Measurements from ENCODE around the gene FAM167B. TPM values are rescaled to one million over a fixed set of nuclear protein-coding genes. Genes with fewer than 3 reads are reported as not detected.

Gene FAM167B
- polyA plus RNA-seq (ENCODE audit: insufficient read length in 3 of 3) = 10 to 100 TPM in 2 of 3 donors, 1 to 10 TPM in 1; 8.5 to 10.5 (median 10.3) TPM
- long read RNA-seq, donor 1, transcript FAM167B-201 (2 exons, 936 nt) = major isoform, 6 of 6 reads
- long read RNA-seq, donor 1, partial matches to known transcripts = 0 of 6 reads
- long read RNA-seq, donor 1, other reads (novel, unspliced or antisense) = 0 of 6 reads
- long read RNA-seq, donor 2, transcript FAM167B-201 (2 exons, 936 nt) = major isoform, 10 of 10 reads
- long read RNA-seq, donor 2, partial matches to known transcripts = 0 of 10 reads
- long read RNA-seq, donor 2, other reads (novel, unspliced or antisense) = 0 of 10 reads
- long read RNA-seq, donor 3, transcript FAM167B-201 (2 exons, 936 nt) = major isoform, 12 of 12 reads
- long read RNA-seq, donor 3, partial matches to known transcripts = 0 of 12 reads
- long read RNA-seq, donor 3, other reads (novel, unspliced or antisense) = 0 of 12 reads
- long read RNA-seq, donor 4, transcript FAM167B-201 (2 exons, 936 nt) = major isoform, 12 of 12 reads
- long read RNA-seq, donor 4, partial matches to known transcripts = 0 of 12 reads
- long read RNA-seq, donor 4, other reads (novel, unspliced or antisense) = 0 of 12 reads
- long read RNA-seq, donor 5, transcript FAM167B-201 (2 exons, 936 nt) = major isoform, 5 of 5 reads
- long read RNA-seq, donor 5, partial matches to known transcripts = 0 of 5 reads
- long read RNA-seq, donor 5, other reads (novel, unspliced or antisense) = 0 of 5 reads
- long read RNA-seq, donor 6, transcript FAM167B-201 (2 exons, 936 nt) = major isoform, 8 of 8 reads
- long read RNA-seq, donor 6, partial matches to known transcripts = 0 of 8 reads
- long read RNA-seq, donor 6, other reads (novel, unspliced or antisense) = 0 of 8 reads
- long read RNA-seq, donor 7, transcript FAM167B-201 (2 exons, 936 nt) = major isoform, 8 of 8 reads
- long read RNA-seq, donor 7, partial matches to known transcripts = 0 of 8 reads
- long read RNA-seq, donor 7, other reads (novel, unspliced or antisense) = 0 of 8 reads
- long read RNA-seq, donor 8, partial matches to known transcripts = 0 of 2 reads
- long read RNA-seq, donor 8, other reads (novel, unspliced or antisense) = 0 of 2 reads
- long read RNA-seq, donor 9, transcript FAM167B-201 (2 exons, 936 nt) = major isoform, 11 of 16 reads
- long read RNA-seq, donor 9, partial matches to known transcripts = 5 of 16 reads
- long read RNA-seq, donor 9, other reads (novel, unspliced or antisense) = 0 of 16 reads
- long read RNA-seq, donor 10, transcript FAM167B-201 (2 exons, 936 nt) = major isoform, 8 of 8 reads
- long read RNA-seq, donor 10, partial matches to known transcripts = 0 of 8 reads
- long read RNA-seq, donor 10, other reads (novel, unspliced or antisense) = 0 of 8 reads
- long read RNA-seq, donor 11, transcript FAM167B-201 (2 exons, 936 nt) = major isoform, 6 of 6 reads
- long read RNA-seq, donor 11, partial matches to known transcripts = 0 of 6 reads
- long read RNA-seq, donor 11, other reads (novel, unspliced or antisense) = 0 of 6 reads
- long read RNA-seq, donor 12, transcript FAM167B-201 (2 exons, 936 nt) = major isoform, 11 of 11 reads
- long read RNA-seq, donor 12, partial matches to known transcripts = 0 of 11 reads
- long read RNA-seq, donor 12, other reads (novel, unspliced or antisense) = 0 of 11 reads
- long read RNA-seq, donor 13, transcript FAM167B-201 (2 exons, 936 nt) = major isoform, 5 of 5 reads
- long read RNA-seq, donor 13, partial matches to known transcripts = 0 of 5 reads
- long read RNA-seq, donor 13, other reads (novel, unspliced or antisense) = 0 of 5 reads
- long read RNA-seq, donor 14 = 0 reads
- long read RNA-seq, donor 15, transcript FAM167B-201 (2 exons, 936 nt) = major isoform, 6 of 6 reads
- long read RNA-seq, donor 15, partial matches to known transcripts = 0 of 6 reads
- long read RNA-seq, donor 15, other reads (novel, unspliced or antisense) = 0 of 6 reads
- long read RNA-seq, donor 16, transcript FAM167B-201 (2 exons, 936 nt) = major isoform, 12 of 12 reads
- long read RNA-seq, donor 16, partial matches to known transcripts = 0 of 12 reads
- long read RNA-seq, donor 16, other reads (novel, unspliced or antisense) = 0 of 12 reads

GRCh38 chr1:32246888-32247273 is at the start of gene FAM167B:
Gene FAM167B (plus strand): TSS chr1:32247222. CDS start chr1:32247422, 200 bp downstream.
- DNase-seq = no peak

- no peak for DNase-seq
Measured at GRCh38 chr1:32197837-32198236, 49.2 kb upstream of the FAM167B start.

- no peak for DNase-seq
Measured at GRCh38 chr1:32198237-32199042, 48.6 kb upstream of the FAM167B start.

- DNase-seq = no peak
Measured at GRCh38 chr1:32199043-32199716, 47.8 kb upstream of the FAM167B start.

- no peak for DNase-seq
Measured at GRCh38 chr1:32199717-32200072, 47.3 kb upstream of the FAM167B start.

GRCh38 chr1:32200226-32201010 is 46.6 kb upstream of the FAM167B start, which contains the start of gene CCDC28B:
Gene CCDC28B (plus strand): TSS chr1:32200595. CDS start chr1:32201936, 1,341 bp downstream.
- peak; percentile 70 for DNase-seq

- peak; percentile 61 for DNase-seq
Measured at GRCh38 chr1:32201011-32201855, 45.8 kb upstream of the FAM167B start.

GRCh38 chr1:32204943-32205361 is 42.1 kb upstream of the FAM167B start:
- no peak for DNase-seq

GRCh38 chr1:32205401-32206370 is 41.3 kb upstream of the FAM167B start, which contains the start of gene IQCC:
Gene IQCC (plus strand): TSS chr1:32205671. CDS start chr1:32205682, 11 bp downstream.
- DNase-seq = peak; percentile 92

- no peak for DNase-seq
Measured at GRCh38 chr1:32208469-32208868, 38.6 kb upstream of the FAM167B start.

GRCh38 chr1:32208891-32209328 is 38.1 kb upstream of the FAM167B start, which contains the start of gene DCDC2B:
Gene DCDC2B (plus strand): TSS chr1:32209089. CDS start chr1:32209094, 5 bp downstream.
- DNase-seq = peak; percentile 44

- DNase-seq = peak; percentile 42
Measured at GRCh38 chr1:32215629-32216480, 31.2 kb upstream of the FAM167B start.

GRCh38 chr1:32216566-32216965 is 30.5 kb upstream of the FAM167B start:
- no peak for DNase-seq

- no peak for DNase-seq
Measured at GRCh38 chr1:32219022-32219421, 28.0 kb upstream of the FAM167B start.
